ENCODE data around the gene SPRY2. TPM values are rescaled to one million over a fixed set of nuclear protein-coding genes. Genes with fewer than 3 reads are reported as not detected.
A peak's percentile ranks its signal among the peaks of the same experiment; 100 is the strongest.

The SPRY2 gene
- polyA plus RNA-seq, 2 of the 4 experiments (the other 2 are of a cell fraction) = 5.9 to 23.1 TPM

- Histone ChIP-seq H3K27ac (peak overlapping the region; percentile 26 to 43; a peak in 1 of 6 replicates), H3K4me1 (peaks cover 34% of the 10 kb centered on the region), H3K4me3 (no peak overlapping the region), H3K4me2 (peak overlapping the region; percentile 84), H3K9me3 (no peaks in the 10 kb centered on the region)
- ChIA-PET CTCF (no interaction called here), POLR2A (interaction anchor here (0.6 kb wide), 1 partner anchor 800 kb away, joined by 4 read pairs; no protein-coding TSS in a partner anchor)
- 17% methylated on average over 2 of the region's 2 CpGs for WGBS (ENCODE audit: missing lambda C conversion rate)
- TF ChIP-seq GATA3 (IDR thresholded peaks at IDR 0.05; ENCODE audit: borderline replicate concordance) = no peak
- TF ChIP-seq, protein P1, sequence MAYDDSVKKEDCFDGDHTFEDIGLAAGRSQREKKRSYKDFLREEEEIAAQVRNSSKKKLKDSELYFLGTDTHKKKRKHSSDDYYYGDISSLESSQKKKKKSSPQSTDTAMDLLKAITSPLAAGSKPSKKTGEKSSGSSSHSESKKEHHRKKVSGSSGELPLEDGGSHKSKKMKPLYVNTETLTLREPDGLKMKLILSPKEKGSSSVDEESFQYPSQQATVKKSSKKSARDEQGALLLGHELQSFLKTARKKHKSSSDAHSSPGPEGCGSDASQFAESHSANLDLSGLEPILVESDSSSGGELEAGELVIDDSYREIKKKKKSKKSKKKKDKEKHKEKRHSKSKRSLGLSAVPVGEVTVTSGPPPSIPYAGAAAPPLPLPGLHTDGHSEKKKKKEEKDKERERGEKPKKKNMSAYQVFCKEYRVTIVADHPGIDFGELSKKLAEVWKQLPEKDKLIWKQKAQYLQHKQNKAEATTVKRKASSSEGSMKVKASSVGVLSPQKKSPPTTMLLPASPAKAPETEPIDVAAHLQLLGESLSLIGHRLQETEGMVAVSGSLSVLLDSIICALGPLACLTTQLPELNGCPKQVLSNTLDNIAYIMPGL (CRISPR knock-in tag; IDR thresholded peaks at IDR 0.05; ENCODE audit: borderline replicate concordance) = no peak
- TF ChIP-seq POLR2A (IDR thresholded peaks at IDR 0.05; ENCODE audit: low read length) = no peak
- DNase-seq (ENCODE audit: low read depth in 1 of 2, low spot score in 1 of 2) (no peak), ATAC-seq (no peak), FAIRE-seq (no peak)
Observed at GRCh38 chr13:80334597-80335260, 6.2 kb downstream of the SPRY2 start.

DNA sequence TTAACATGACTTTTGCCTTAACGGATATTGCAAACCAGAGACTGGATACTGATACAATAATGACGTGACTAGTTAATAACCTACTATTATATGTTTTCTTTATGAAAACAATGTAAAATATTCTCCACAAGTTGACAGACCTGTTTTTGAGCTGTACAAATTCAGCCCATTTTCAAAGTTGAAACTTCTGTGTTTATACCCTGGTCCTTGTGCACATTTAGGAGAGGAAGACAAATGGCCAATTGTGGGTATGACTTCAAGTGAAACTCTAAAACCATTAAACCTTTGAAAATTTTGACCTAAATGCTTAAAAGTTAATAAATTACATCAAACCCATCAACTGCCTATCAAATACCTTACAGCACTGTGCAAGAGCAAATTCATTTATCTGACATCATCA lies 8.9 kb downstream of the SPRY2 start:
- Histone ChIP-seq H3K4me2 (no peak overlapping the region), H3K4me1 (peaks cover 28% of the 10 kb centered on the region), H3K9me3 (no peaks in the 10 kb centered on the region), H3K27ac (no peak overlapping the region), H3K4me3 (no peak overlapping the region)
- FAIRE-seq (no peak), ATAC-seq (no peak), DNase-seq (ENCODE audit: low read depth in 1 of 2, low spot score in 1 of 2) (no peak)
- CTCF ChIA-PET = no interaction called here
- POLR2A ChIA-PET = no interaction called here
- WGBS (ENCODE audit: missing lambda C conversion rate) = 91% methylated on average over 2 of the region's 2 CpGs
- no peak for TF ChIP-seq MAZ (IDR thresholded peaks at IDR 0.05; ENCODE audit: borderline replicate concordance, low read depth, low read length)
- TF ChIP-seq PHF8 (IDR thresholded peaks at IDR 0.05; ENCODE audit: borderline replicate concordance, low read depth) = no peak
- TF ChIP-seq HDAC2 (IDR thresholded peaks at IDR 0.05) = no peak
- TF ChIP-seq, protein P2, sequence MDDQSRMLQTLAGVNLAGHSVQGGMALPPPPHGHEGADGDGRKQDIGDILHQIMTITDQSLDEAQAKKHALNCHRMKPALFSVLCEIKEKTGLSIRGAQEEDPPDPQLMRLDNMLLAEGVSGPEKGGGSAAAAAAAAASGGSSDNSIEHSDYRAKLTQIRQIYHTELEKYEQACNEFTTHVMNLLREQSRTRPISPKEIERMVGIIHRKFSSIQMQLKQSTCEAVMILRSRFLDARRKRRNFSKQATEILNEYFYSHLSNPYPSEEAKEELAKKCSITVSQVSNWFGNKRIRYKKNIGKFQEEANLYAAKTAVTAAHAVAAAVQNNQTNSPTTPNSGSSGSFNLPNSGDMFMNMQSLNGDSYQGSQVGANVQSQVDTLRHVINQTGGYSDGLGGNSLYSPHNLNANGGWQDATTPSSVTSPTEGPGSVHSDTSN (IDR thresholded peaks at IDR 0.05) = no peak
- TF ChIP-seq MYC (IDR thresholded peaks at IDR 0.05; ENCODE audit: borderline replicate concordance, low read length) = no peak
- TF ChIP-seq ZNF302 (CRISPR knock-in tag; IDR thresholded peaks at IDR 0.05) = no peak
- TF ChIP-seq MAX (IDR thresholded peaks at IDR 0.05) = no peak
- no peak for TF ChIP-seq CHD2 (IDR thresholded peaks at IDR 0.05; ENCODE audit: low read length, partially characterized antibody)
- TF ChIP-seq KDM5A (IDR thresholded peaks at IDR 0.05) = no peak
- TF ChIP-seq HEYL (CRISPR knock-in tag; IDR thresholded peaks at IDR 0.05) = no peak

DNA sequence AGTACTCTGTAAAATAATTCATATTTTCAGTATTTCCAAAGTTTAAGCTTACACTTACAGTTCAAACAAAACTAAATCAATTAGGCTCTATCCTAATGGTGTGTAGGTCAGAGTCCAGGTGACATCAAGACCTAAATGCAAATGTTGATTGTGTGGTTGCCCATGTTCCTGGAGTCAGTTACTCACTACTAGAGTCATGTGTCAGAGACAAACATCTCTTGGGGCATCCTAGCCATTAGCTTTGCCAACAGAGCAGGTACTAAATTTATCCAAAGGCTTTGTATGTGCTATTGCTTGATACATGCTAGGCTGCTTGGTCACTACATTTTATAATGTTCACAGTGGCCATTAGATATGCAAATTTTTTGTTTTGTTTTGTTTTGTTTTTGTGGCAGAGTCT lies 11.7 kb downstream of the SPRY2 start:
- H3K27ac ChIP-seq = no peak overlapping the region
- DNase-seq (ENCODE audit: low read depth in 1 of 2, low spot score in 1 of 2) (no peak), ATAC-seq (no peak; a peak in 1 of 6 replicates), FAIRE-seq (no peak)
- H3K9me3 ChIP-seq = no peaks in the 10 kb centered on the region
- no peak overlapping the region for H3K4me2 ChIP-seq
- no peak overlapping the region for H3K4me3 ChIP-seq
- POLR2A ChIA-PET = no interaction called here
- no peak for TF ChIP-seq ZSCAN20 (CRISPR knock-in tag; IDR thresholded peaks at IDR 0.05)
- no peak for TF ChIP-seq HOXB5 (CRISPR knock-in tag; IDR thresholded peaks at IDR 0.05)
- no peak for TF ChIP-seq HEYL (CRISPR knock-in tag; IDR thresholded peaks at IDR 0.05)
- no peak for TF ChIP-seq BCL3 (IDR thresholded peaks at IDR 0.05)
- no peak for TF ChIP-seq FOXS1 (CRISPR knock-in tag; IDR thresholded peaks at IDR 0.05)
- no peak for TF ChIP-seq CBX8 (IDR thresholded peaks at IDR 0.05)
- TF ChIP-seq NR3C1 (IDR thresholded peaks at IDR 0.05) = no peak
- TF ChIP-seq PHF8 (IDR thresholded peaks at IDR 0.05; ENCODE audit: borderline replicate concordance, low read depth) = no peak
- peaks cover under 1% of the 10 kb centered on the region; the same call in 2 of the 3 replicates for H3K4me1 ChIP-seq
- CTCF ChIA-PET = no interaction called here

All from A549 (cell line).